ENCODE data around the gene LCK. TPM values are rescaled to one million over a fixed set of nuclear protein-coding genes. Genes with fewer than 3 reads are reported as not detected.

Gene LCK
- total and polyA plus RNA-seq, 10 of the 15 experiments (the other 5 are each of a cell fraction or from before 2014, with no cell fraction given) = 31.5 to 173 (median 119) TPM

- RAD21 ChIA-PET (ENCODE audit: unreplicated experiment) = interaction anchor here (0.6 to 1.7 kb wide), 3 partner anchors 22 to 389 kb away, joined by 3 to 5 read pairs (median 3); no protein-coding TSS in a partner anchor
- ATAC-seq (no peak), DNase-seq (ENCODE audit: low read depth, low spot score) (no peak), FAIRE-seq (no peak)
- H3K79me2 ChIP-seq (ENCODE audit: control insufficient read depth, insufficient read depth, low read length) = peaks cover 25% of the 10 kb centered on the region
- intact Hi-C loops (cut with micrococcal nuclease; ENCODE audit: unreplicated experiment) (no loop called here), in situ Hi-C loops (cut with MboI) (no loop called here)
- H3K4me2 ChIP-seq (ENCODE audit: control insufficient read depth, insufficient read depth) = no peak overlapping the region
- no peaks in the 10 kb centered on the region for H4K20me1 ChIP-seq (ENCODE audit: control insufficient read depth, insufficient read depth)
- BruUV-seq (replicated peaks) = no TSS peak
- H3K36me3 ChIP-seq (ENCODE audit: control insufficient read depth in 2 of 2, insufficient read depth in 2 of 2, low read length in 1 of 2) = peaks cover 0 to 14% of the 10 kb centered on the region in 2 experiments; a peak in 3 of 4 replicates
- SMC1A ChIA-PET (ENCODE audit: uncharacterized antibody, unreplicated experiment) = interaction anchor here (0.6 to 1.3 kb wide), 6 partner anchors 11 to 182 kb away, joined by 3 to 4 read pairs (median 3); no protein-coding TSS in a partner anchor
- no peak overlapping the region for H3K4me3 ChIP-seq
- H3K9ac ChIP-seq (ENCODE audit: control insufficient read depth, insufficient read depth, low read length) = no peak overlapping the region
- 65% methylated on average over 5 of the region's 7 CpGs for WGBS (ENCODE audit: insufficient coverage, insufficient replicate concordance, low lambda C conversion rate, missing lambda C conversion rate)
- H3K27me3 ChIP-seq (replicated peaks in 1 of 2; ENCODE audit: control insufficient read depth in 2 of 2, insufficient read depth in 2 of 2, low read length in 1 of 2) = no peaks in the 10 kb centered on the region
- peaks cover 10% of the 10 kb centered on the region for H3K4me1 ChIP-seq (ENCODE audit: control insufficient read depth, insufficient read depth, low read length)
- no peaks in the 10 kb centered on the region for H3K9me3 ChIP-seq (replicated peaks; ENCODE audit: control insufficient read depth, insufficient read depth, low read length)
- H3K27ac ChIP-seq (ENCODE audit: control insufficient read depth, insufficient read depth) = no peak overlapping the region
- POLR2A ChIA-PET = interaction anchor here (0.6 kb wide), 1 partner anchor 24 kb away, joined by 3 read pairs; no protein-coding TSS in a partner anchor
- no peak overlapping the region for H2AFZ ChIP-seq (ENCODE audit: control insufficient read depth, low read depth, low read length)
- CTCF ChIA-PET = interaction anchor here (1.0 to 6.0 kb wide), 7 partner anchors 16 to 182 kb away, joined by 3 to 46 read pairs (median 4); partner anchors contain the start of gene FAM167B
- no peak for TF ChIP-seq BCL3 (IDR thresholded peaks at IDR 0.05; ENCODE audit: borderline replicate concordance, insufficient read depth, low read depth, low read length, poor library complexity, severe bottlenecking)
- no peak for TF ChIP-seq CTCF (IDR thresholded peaks at IDR 0.05 in 2 of 3, conservative IDR thresholded peaks at IDR 0.05 in 1 of 3; ENCODE audit: control insufficient read depth in 2 of 3, extremely low read depth in 1 of 3, insufficient read depth in 1 of 3, low read depth in 3 of 3, low read length in 3 of 3)
- no peak for TF ChIP-seq LARP7 (IDR thresholded peaks at IDR 0.05)
- TF ChIP-seq E4F1 (IDR thresholded peaks at IDR 0.05; ENCODE audit: borderline replicate concordance, partially characterized antibody) = no peak
- TF ChIP-seq TAF1 (IDR thresholded peaks at IDR 0.05; ENCODE audit: borderline replicate concordance, low read depth, low read length) = no peak
- TF ChIP-seq CBX3 (IDR thresholded peaks at IDR 0.05; ENCODE audit: borderline replicate concordance, low read depth) = no peak
- no peak for TF ChIP-seq CBFB (IDR thresholded peaks at IDR 0.05; ENCODE audit: low read depth)
- TF ChIP-seq ELK1 (IDR thresholded peaks at IDR 0.05; ENCODE audit: low read depth, low read length) = no peak
- TF ChIP-seq ZNF687 (IDR thresholded peaks at IDR 0.05) = no peak
- no peak for TF ChIP-seq NR2C1 (IDR thresholded peaks at IDR 0.05)
- no peak for TF ChIP-seq EED (IDR thresholded peaks at IDR 0.05; ENCODE audit: low read depth)
- no peak for TF ChIP-seq SIX5 (IDR thresholded peaks at IDR 0.05; ENCODE audit: low read depth, low read length, severe bottlenecking)
These were observed 32.0 kb upstream of the LCK start for GRCh38 chr1:32219022-32219421.
